GM12872 (cell line): ENCODE data around the gene AK8.

Experiments
- TF ChIP-seq, protein P1 (sequence below): IDR thresholded peaks from 3 replicates; pipeline ENCODE4 v1.5.1; 2011; ENCODE audit warnings: low read depth, mild to moderate bottlenecking, low read length, moderate library complexity; ENCODE audit not compliant: insufficient read depth

The AK8 gene

DNA sequence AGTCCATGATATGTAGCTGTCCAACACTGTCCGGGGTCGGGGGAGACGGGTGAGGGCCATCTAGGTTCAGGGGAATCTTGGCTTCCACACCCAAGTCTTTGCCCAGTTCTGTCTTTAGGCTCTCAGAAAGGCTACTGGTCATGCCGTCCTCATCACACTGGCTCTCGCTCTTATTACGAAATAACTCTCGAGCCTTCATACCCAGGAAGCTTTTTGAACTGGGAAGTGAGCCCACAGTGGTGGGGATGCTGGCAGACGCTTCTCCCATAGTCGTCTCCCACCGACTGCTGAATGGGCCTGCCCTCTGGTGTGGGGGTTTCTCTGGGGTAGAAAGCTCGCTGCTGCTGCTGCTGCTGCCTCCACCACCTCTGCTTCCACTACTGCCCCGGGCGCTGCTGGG lies 18.2 kb upstream of the AK8 start:
- TF ChIP-seq, protein P1, sequence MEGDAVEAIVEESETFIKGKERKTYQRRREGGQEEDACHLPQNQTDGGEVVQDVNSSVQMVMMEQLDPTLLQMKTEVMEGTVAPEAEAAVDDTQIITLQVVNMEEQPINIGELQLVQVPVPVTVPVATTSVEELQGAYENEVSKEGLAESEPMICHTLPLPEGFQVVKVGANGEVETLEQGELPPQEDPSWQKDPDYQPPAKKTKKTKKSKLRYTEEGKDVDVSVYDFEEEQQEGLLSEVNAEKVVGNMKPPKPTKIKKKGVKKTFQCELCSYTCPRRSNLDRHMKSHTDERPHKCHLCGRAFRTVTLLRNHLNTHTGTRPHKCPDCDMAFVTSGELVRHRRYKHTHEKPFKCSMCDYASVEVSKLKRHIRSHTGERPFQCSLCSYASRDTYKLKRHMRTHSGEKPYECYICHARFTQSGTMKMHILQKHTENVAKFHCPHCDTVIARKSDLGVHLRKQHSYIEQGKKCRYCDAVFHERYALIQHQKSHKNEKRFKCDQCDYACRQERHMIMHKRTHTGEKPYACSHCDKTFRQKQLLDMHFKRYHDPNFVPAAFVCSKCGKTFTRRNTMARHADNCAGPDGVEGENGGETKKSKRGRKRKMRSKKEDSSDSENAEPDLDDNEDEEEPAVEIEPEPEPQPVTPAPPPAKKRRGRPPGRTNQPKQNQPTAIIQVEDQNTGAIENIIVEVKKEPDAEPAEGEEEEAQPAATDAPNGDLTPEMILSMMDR = no peak

DNA sequence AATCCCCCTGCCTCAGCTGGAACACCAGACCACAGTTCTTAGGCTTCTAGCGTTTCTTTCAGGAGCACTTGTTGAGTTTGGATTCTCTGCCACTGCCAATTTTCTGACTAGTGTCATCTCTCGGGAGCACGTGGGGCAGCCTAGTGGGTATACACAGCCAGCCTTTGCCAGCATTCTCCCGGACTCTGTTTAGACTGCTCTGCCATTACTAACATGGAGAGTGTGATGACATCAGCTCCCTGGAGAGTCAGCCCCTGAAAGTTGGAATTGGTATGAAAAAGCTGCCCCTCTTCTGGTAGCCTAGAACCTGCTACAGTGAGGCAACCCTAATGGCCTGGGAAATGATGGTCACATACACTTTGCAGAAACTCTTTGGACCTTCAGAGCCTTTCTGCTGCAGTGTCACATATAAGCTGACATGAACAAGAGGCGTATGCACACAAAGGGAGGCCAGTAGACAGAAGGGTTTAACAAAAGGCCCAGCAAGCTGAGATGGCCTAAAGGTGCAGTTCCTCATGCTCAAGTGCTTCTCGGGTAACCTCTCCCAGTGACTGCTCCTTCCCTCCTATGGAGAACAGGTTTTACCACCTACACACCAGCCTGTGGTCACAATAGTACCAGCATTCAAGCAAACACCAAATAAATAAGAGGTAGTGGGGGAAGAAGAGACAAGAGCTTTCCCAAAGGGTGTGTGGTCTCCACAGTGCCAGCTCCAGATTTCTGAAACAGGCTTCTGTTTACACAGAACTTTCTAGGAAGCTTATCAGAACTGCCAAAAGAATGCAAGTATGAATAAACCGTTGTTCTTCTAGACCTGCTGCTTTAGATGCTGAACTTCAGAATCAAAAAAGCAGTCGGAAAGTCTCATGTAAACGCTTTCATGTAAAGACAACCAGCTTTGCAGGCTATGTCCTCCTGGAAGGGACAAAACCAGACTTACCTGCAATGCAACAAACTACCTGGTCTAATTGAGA lies 17.1 kb upstream of the AK8 start:
- TF ChIP-seq, protein P1 = no peak

DNA sequence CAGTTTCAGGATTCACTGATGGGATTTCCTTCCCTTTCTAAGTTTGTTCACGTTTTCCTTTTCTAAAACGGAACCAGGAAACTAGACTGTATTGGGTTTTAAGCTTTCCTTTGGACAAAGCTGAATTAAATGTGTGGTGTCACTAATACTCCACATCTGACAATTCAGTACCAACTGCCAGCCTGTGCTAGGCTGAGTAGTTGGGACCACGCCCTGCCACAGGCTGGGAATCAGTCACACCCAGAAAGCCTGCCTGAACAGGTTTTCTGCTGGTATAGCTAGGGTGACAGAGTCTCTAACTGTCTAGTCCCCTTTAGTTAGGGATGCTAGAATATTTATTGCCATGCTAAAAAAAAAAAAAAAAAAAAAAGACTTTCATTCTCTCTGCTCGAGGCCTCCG lies 16.3 kb upstream of the AK8 start:
- TF ChIP-seq, protein P1 = no peak

DNA sequence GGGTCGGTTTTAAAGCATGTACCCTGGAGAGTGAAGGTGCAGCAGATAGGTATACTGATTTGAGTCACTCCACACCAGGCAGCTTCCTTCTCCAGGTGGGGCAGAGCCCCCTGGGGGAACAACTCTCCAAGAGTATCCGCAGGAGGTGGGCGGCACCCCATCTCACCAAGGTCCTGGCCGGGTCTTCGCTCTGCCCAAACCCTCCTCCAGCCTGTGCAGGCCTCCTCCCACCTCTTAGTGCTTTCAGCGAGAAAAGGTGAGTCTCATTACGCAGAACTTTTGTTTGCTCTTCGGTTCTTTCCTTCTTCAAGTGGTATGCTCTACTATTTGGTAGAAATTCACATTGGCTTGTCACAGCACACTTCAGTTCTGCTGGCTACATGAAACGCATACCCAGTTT lies 14.3 kb upstream of the AK8 start:
- TF ChIP-seq, protein P1 = no peak

DNA sequence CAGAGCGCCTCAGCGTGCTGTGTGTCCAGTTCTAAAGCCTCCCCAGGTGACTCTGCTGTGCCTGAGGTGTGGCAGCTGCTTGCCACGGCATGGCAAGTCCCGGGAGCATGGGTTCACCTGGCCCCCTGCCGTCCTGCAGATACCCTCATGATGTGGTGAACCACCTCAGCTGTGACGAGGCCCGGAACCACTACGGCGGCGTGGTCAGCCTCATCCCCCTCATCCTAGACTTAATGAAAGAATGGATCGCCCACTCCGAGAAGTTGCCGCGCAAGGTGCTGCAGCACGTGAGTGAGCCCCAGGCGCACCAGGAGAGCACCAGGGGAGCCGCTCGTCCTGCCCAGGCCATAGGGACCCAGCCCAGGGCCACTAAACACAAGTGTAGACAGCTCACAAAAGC lies 10.1 kb upstream of the AK8 start:
- TF ChIP-seq, protein P1 = no peak

DNA sequence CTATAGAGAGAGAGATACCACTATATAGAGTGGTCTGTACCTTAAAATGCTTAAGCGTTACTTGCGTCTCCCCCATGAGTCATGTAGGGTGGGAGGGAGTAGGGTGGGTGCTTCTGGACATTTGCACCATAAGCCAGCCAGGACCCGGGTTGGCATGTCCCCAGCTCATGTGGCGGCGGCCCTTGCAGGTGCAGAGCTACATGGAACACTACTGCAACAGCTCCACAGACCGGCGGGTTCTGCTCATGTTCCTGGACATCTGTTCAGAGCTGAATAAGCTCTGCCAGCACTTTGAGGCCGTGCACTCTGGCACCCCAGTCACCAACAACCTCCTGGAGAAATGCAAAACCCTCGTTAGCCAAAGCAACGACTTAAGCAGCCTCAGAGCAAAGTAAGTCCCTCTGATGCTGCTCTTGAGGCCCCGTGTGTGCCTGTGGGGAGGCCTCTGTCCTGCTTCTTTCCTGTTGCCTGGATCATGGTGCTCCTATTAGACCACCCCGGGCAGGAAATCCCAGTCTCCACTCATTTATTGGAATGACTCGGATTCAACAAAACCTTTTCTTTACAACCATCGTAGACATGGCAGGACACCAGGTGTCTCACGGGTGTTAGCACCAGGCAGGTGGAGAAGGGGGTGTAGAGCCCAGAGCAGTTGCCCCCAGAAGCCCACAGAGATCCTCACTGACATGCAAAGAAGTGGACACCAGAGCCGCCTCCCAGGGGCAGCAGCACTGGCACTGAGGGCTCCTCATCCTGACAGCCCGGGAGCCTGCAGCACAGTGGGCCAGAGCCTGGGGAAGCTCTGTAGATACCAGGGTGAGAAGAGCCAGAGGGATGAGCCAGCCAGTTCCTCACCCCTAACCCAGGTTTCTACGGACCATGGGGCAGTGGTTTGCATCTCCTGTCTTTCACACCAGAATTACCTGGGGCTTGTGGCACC lies 9.4 kb upstream of the AK8 start:
- TF ChIP-seq, protein P1 = no peak

DNA sequence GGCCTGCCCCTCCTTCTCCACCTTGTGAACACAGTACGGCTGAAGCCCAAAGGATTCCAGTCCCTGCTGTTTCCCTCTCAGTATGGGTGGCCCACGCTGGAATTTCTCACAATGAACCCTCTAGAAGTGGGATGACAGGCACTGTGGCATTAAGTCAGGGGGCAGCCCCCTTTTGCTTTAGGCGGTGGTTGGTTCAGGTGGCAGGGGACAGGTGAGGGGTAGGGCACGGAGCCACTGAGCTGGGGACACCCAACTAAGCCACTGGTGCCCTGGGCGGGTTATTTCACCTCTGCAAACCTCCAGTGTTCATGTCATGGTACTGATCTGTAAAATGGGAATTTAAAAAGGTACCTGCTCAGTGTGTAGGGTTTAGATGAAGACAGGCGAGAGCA lies 8.2 kb upstream of the AK8 start:
- TF ChIP-seq, protein P1 = no peak
